ENCODE data around the gene TNNI3K.
A peak's percentile ranks its signal among the peaks of the same experiment; 100 is the strongest.

Gene TNNI3K

DNA sequence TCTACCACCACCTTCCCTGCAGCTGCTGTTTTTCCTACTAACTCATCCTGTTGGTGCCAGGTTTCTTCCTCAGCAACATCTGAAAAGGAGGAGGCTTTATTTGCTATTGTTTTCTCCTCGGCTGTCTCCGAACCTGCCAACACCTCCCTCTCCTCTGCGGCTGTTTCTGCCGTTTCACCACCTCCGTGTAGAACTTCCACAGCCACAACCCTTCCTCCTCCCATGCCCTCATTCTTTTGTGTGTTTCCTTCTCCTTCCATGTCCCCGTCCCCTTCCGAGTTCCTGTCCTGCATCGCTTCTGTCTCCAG, 336.3 kb downstream of the TNNI3K start:
- no peak for DNase-seq (ENCODE audit: low read depth)

- no peak for DNase-seq (ENCODE audit: low read depth)
These were observed 336.7 kb downstream of the TNNI3K start for GRCh38 chr1:74571891-74572290.

- no peak for DNase-seq (ENCODE audit: low read depth)
These were observed 342.9 kb downstream of the TNNI3K start for GRCh38 chr1:74578101-74578500.

- DNase-seq (ENCODE audit: low read depth) = no peak
These were observed 344.2 kb downstream of the TNNI3K start for GRCh38 chr1:74579425-74579824.

- DNase-seq (ENCODE audit: low read depth) = no peak
These were observed 348.2 kb downstream of the TNNI3K start for GRCh38 chr1:74583397-74583796.

DNA sequence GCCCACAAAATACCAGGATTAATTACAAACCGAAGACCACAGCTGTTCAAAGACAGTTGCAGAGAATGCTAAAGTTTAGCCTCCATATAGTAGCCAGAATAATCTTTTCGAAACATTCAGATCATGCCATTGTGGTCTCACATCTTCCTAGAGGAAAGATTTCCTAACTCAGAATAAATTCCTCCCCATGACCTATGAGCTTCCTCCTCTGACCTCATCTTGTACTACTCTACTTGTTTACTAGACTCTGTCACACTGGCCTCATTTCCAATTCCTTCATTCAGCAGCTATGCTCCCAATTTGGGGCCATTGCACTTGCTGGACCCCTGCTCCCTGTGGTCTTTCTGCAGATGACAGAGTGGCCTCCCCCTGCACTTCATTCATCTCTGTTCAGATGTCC, 349.0 kb downstream of the TNNI3K start:
- DNase-seq (ENCODE audit: low read depth) = peak; percentile 7

DNA sequence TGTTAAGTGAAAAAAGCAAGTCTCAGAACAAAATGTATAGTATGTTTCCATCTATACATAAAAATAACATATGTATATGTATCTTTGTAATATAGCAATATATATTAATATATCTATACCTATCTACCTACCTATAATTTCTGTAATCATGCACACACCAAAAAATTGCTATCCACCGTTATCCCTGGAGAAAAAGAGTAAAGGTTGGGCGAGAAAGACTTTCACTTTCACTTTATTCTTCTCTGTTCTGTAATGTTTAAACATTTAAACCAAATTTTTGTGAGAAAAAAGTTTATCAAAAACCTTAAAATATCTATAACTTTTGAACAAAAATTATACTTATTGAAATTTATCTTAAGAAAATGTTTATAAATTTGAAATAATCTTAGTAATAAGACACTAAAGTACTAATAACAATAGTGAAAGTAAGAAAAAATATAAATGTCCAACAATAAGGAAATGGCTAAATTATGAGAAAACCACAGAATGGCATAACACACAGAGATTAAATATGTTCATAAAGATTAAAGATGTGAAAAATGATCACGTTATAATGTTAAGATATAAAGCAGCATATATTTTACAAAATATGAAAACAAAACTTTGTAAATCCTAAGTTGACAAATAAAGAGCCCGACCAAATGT, 351.2 kb downstream of the TNNI3K start:
- DNase-seq (ENCODE audit: low read depth) = no peak

DNA sequence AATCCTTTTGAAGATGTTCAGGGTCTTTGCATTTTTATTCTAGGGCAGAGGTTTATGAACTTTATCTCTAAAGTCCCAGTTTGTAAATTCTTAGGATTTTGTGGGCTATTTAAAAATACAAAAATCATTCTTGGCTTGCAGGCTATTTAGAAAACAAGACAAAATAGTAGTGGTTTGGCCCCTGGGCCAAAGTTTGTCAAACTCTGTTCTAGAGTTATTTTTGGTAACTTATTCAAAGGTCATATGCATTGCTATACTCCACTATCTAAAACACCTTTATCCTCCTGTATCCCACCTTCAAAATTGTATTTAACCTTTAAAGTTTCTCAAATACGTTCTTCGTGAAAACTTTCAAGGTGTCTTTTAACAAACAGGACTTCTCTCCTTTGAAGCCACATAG, 352.7 kb downstream of the TNNI3K start:
- DNase-seq (ENCODE audit: low read depth) = no peak

DNA sequence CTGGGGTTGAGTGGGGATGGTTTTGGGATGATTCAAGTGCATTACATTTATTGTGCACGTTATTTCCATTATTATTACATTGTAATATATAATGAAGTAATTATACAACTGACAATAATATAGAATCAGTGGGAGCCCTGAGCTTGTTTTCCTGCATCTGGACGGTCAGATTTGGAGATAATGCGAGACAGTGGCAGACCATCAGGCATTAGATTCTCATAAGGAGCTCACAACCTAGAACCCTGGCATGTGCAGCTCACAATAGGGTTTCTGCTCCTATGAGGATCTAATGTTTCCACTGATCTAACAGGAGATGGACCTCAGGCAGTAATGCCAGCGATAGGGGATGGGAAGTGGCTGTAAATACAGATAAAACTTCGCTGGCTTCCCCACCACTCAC, 355.1 kb downstream of the TNNI3K start:
- no peak for DNase-seq (ENCODE audit: low read depth)

DNA sequence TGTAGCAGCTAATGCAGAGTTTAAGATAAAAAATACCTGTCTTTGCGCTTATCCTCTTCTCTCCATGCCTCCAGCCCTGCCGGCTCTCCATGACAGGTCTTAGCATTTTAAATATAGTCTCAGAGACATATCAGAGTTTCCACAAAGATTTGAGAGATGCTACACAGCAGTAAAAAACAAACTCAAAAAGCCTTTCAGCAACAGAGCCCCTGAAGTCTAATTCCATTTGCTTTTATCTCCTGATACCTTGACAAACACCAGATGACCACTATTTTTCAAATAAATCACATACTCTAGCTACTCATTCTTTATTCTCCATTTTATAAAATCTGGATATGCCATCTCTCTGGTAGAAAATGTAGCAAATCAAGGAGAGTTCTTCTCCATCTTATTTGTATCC, 356.8 kb downstream of the TNNI3K start:
- DNase-seq (ENCODE audit: low read depth) = no peak

GRCh38 chr1:74592580-74593355, 357.6 kb downstream of the TNNI3K start:
- DNase-seq (ENCODE audit: low read depth) = no peak
